Activated CD4-positive, alpha-beta T cell treated with anti-CD3 and anti-CD28 coated beads, Interleukin-2, amount 10 ng/mL, durations not matched to agents 24 days and 14 days (primary cell): ENCODE data around the gene PARD3. TPM values are rescaled to one million over a fixed set of nuclear protein-coding genes. Genes with fewer than 3 reads are reported as not detected.

Source experiments
- DNase-seq: peaks from one replicate; pipeline ENCODE4 v3.0.0; 2022
- H3K27ac Mint-ChIP-seq: one replicate; pipeline ENCODE4 v1.8.0; 2022; ENCODE audit warnings: mild to moderate bottlenecking, mixed read lengths
- H3K27me3 Mint-ChIP-seq: one replicate; pipeline ENCODE4 v1.8.0; 2022; ENCODE audit warnings: mixed read lengths
- H3K36me3 Mint-ChIP-seq: one replicate; pipeline ENCODE4 v1.8.0; 2022; ENCODE audit warnings: low read depth, mild to moderate bottlenecking, mixed read lengths
- H3K4me1 Mint-ChIP-seq: one replicate; pipeline ENCODE4 v1.8.0; 2021; ENCODE audit warnings: mixed read lengths
- H3K4me3 Mint-ChIP-seq: one replicate; pipeline ENCODE4 v1.8.0; 2022; ENCODE audit warnings: mild to moderate bottlenecking, moderate library complexity, mixed read lengths
- H3K9me3 Mint-ChIP-seq: one replicate; pipeline ENCODE4 v1.8.0; 2021; ENCODE audit warnings: mixed read lengths
- intact Hi-C: fragments of 100-400 bp; cut with micrococcal nuclease; formaldehyde crosslinking; loops from one replicate; pipeline ENCODE4 v1.15.1; 2023
- total RNA-seq: library from RNA; stranded (reverse); gene quantifications from 2 replicates; pipeline ENCODE4 v1.2.3, GENCODE V29; 2022

The PARD3 gene
- total RNA-seq, 1 donor from 2014 or later, result 2.9 TPM

GRCh38 chr10:34775044-34775637, 40.0 kb downstream of the PARD3 start:
- Mint-ChIP-seq H3K9me3 (no peaks in the 10 kb centered on the region), H3K4me3 (no peak overlapping the region), H3K4me1 (no peaks in the 10 kb centered on the region), H3K36me3 (no peaks in the 10 kb centered on the region), H3K27ac (no peak overlapping the region), H3K27me3 (peaks cover 8% of the 10 kb centered on the region)
- DNase-seq, result no peak
- intact Hi-C loops, result no loop called here

DNA sequence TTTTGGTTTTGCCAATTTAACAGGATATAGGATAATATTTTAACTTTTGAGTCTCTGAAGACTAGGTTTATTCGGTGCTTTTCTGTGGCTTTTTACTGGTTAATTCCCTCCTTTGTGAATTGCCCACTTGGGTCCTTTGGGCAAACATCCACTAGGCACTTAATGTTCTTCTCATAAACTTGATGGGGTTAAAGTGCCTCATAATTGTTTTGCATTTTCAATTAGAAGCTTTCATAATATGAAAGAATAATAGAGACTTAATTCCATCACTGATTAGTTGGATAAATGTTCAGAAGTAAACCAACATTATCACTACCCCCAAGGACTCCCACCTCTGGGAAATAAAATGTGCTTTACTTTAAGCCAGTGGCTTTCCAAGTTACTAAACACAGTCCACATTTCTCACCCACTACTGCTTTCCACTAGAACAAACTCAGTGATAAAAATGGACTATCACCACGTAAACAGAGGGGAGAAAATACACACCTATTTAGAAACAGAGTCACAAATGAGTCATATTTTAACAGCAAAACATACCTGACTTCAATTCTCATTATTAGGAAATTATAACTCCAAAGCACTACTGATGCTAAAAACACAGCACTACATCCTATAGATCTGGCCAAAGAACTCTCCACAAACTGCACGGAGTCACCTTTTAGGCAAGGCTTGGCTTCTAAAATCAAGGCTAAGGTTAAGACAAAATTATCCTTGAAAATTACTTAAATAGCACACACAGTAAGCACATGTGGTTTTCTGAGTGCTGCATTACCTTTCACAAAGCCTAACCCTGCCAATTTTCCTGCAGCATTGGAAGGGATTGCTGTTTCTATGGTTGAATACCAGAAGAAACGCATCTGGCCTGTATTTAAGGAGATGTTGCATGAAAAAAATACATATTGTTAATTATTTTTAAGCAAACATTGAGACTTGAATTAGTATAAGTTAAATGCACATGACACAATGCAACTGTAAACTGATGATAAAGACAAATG, 41.2 kb downstream of the PARD3 start:
- Mint-ChIP-seq H3K4me1 (no peaks in the 10 kb centered on the region), H3K4me3 (no peak overlapping the region), H3K36me3 (no peaks in the 10 kb centered on the region), H3K9me3 (no peaks in the 10 kb centered on the region), H3K27ac (no peak overlapping the region), H3K27me3 (peaks cover 8% of the 10 kb centered on the region)
- intact Hi-C loops, result no loop called here
- no peak for DNase-seq

- Mint-ChIP-seq H3K27me3 (peaks cover 8% of the 10 kb centered on the region), H3K36me3 (no peaks in the 10 kb centered on the region), H3K27ac (no peak overlapping the region), H3K4me1 (no peaks in the 10 kb centered on the region), H3K4me3 (no peak overlapping the region), H3K9me3 (no peaks in the 10 kb centered on the region)
- intact Hi-C loops, result no loop called here
- DNase-seq, result no peak
These were observed 43.6 kb downstream of the PARD3 start for GRCh38 chr10:34771525-34771924.

DNA sequence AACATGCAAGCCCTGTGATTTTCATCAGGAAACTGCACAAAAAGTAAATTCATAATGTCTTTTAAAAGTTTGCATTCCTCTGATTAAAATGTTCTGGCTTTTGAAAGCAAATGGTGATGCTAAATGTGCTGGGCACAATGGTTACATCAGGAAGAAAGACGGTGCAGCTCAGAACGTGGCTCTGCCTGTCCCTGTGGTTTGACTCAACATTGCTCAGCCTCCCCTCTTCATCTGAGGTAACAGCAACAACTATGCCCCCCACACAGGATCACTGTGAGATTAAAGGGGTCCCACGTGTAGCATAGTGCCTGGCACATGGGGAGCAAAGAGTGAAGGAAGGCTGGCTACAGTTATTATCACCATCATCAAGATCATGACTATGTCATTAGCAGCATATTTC, 44.0 kb downstream of the PARD3 start:
- Mint-ChIP-seq H3K4me1 (no peaks in the 10 kb centered on the region), H3K4me3 (no peak overlapping the region), H3K27me3 (peaks cover 6% of the 10 kb centered on the region), H3K27ac (no peak overlapping the region), H3K36me3 (no peaks in the 10 kb centered on the region), H3K9me3 (no peaks in the 10 kb centered on the region)
- intact Hi-C loops, result no loop called here
- DNase-seq, result no peak

GRCh38 chr10:34769899-34770298, 45.2 kb downstream of the PARD3 start:
- H3K36me3 Mint-ChIP-seq, result no peaks in the 10 kb centered on the region
- no peak overlapping the region for H3K27ac Mint-ChIP-seq
- H3K4me1 Mint-ChIP-seq, result no peaks in the 10 kb centered on the region
- DNase-seq, result no peak
- H3K27me3 Mint-ChIP-seq, result peaks cover 4% of the 10 kb centered on the region
- H3K9me3 Mint-ChIP-seq, result no peaks in the 10 kb centered on the region
- no peak overlapping the region for H3K4me3 Mint-ChIP-seq
- intact Hi-C loops, result no loop called here

DNA sequence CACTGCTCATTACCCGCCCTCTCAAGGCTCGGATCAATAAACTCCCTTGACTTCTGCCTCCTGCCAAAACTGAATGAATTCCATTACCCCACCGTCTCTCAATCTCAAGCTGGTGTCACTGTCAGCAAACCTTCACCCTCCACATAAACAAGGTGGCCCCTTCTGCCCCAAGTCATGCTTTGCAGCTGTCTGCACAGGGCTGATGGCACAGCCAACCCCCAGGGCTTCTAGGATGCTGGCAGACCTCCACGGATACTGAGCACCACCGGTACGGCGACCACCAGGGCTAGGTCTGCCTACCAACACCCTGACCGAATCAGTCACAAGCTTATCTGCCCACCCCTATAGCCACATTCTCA, 46.1 kb downstream of the PARD3 start:
- no peak for DNase-seq
- Mint-ChIP-seq H3K27ac (no peak overlapping the region), H3K4me3 (no peak overlapping the region), H3K36me3 (no peaks in the 10 kb centered on the region), H3K27me3 (peaks cover 3% of the 10 kb centered on the region), H3K9me3 (no peaks in the 10 kb centered on the region), H3K4me1 (no peaks in the 10 kb centered on the region)
- intact Hi-C loops, result no loop called here

- Mint-ChIP-seq H3K36me3 (no peaks in the 10 kb centered on the region), H3K27ac (no peak overlapping the region), H3K4me3 (no peak overlapping the region), H3K4me1 (no peaks in the 10 kb centered on the region), H3K27me3 (peaks cover 3% of the 10 kb centered on the region), H3K9me3 (no peaks in the 10 kb centered on the region)
- DNase-seq, result no peak
- intact Hi-C loops, result no loop called here
These were observed 46.7 kb downstream of the PARD3 start for GRCh38 chr10:34768261-34768971.

DNA sequence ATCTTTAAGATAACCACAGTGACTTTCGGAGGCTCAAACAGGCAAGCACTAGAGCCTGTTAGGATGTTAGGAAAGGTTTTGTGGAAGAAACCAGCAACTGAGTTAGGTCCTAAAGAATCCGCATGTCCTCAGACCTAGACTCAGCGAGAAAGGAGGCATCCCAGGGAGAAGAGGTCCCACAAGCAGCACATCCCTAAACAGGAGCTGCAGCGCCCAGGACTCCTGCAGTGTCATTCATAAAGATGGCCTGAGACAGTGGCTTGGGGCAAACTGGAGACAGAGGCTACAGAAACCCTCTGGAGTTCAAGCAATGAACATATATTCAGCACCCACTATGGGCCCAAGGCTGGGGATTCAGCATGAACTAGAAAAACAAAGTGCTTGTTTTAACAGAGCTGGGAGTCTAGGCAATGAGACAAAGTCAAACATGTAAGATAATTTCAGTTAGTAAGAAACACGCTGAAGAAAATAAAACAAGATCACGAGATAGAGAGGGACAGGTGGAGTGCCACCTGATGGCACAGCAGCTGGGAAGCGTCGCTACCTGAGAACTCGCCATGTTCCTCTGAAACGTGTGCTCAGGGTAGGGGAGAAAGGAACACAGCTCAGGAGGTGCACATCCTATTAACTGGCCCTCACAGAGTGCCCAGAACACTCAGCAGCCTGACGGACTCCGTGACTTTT, 48.1 kb downstream of the PARD3 start:
- Mint-ChIP-seq H3K4me3 (no peak overlapping the region), H3K27ac (no peak overlapping the region), H3K4me1 (no peaks in the 10 kb centered on the region), H3K27me3 (peaks cover 5% of the 10 kb centered on the region), H3K9me3 (no peaks in the 10 kb centered on the region), H3K36me3 (no peaks in the 10 kb centered on the region)
- intact Hi-C loops, result no loop called here
- no peak for DNase-seq

- H3K4me3 Mint-ChIP-seq, result no peak overlapping the region
- DNase-seq, result no peak
- no peaks in the 10 kb centered on the region for H3K36me3 Mint-ChIP-seq
- H3K27ac Mint-ChIP-seq, result no peak overlapping the region
- H3K9me3 Mint-ChIP-seq, result no peaks in the 10 kb centered on the region
- no peaks in the 10 kb centered on the region for H3K4me1 Mint-ChIP-seq
- intact Hi-C loops, result no loop called here
- peaks cover 8% of the 10 kb centered on the region for H3K27me3 Mint-ChIP-seq
These were observed 48.9 kb downstream of the PARD3 start for GRCh38 chr10:34766266-34766600.

GRCh38 chr10:34764472-34764946, 50.6 kb downstream of the PARD3 start:
- intact Hi-C loops, result no loop called here
- Mint-ChIP-seq H3K4me3 (no peak overlapping the region), H3K27me3 (peaks cover 5% of the 10 kb centered on the region), H3K4me1 (no peaks in the 10 kb centered on the region), H3K9me3 (no peaks in the 10 kb centered on the region), H3K27ac (no peak overlapping the region), H3K36me3 (no peaks in the 10 kb centered on the region)
- no peak for DNase-seq

DNA sequence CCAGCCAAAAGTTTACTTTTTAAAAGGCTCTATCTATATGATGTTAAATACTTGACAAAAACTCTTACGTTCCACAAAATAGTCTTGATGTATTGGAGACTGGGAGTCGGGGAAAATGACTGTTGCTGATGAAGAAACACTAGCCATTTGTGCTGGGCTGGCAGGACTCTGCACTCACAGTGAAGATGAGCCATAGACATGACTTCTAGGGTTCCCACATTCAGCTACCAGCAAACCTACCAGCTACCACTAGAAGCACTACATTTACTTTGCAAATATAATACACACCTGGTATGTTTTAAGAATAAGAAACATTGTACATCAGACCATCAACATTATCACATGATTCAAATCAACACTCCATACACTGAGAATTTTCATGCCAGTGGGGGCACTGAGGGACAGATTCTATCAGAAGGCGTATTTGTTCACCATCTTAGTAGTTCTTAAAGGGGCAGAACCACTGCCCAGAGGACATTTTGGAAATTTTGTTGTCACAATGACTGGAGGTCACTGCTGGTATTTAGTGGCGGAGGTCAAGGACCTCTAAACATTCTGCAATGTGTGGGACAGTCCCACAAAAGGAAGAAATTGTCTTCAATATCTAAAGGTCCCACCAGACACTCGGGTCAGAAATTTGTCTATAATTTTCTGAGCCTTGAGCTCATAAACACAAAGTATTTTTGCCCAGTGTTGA, 52.3 kb downstream of the PARD3 start:
- DNase-seq, result no peak
- Mint-ChIP-seq H3K27me3 (peaks cover 5% of the 10 kb centered on the region), H3K9me3 (peaks cover 3% of the 10 kb centered on the region), H3K4me1 (peaks cover 4% of the 10 kb centered on the region), H3K4me3 (no peak overlapping the region), H3K36me3 (no peaks in the 10 kb centered on the region), H3K27ac (no peak overlapping the region)
- intact Hi-C loops, result no loop called here

DNA sequence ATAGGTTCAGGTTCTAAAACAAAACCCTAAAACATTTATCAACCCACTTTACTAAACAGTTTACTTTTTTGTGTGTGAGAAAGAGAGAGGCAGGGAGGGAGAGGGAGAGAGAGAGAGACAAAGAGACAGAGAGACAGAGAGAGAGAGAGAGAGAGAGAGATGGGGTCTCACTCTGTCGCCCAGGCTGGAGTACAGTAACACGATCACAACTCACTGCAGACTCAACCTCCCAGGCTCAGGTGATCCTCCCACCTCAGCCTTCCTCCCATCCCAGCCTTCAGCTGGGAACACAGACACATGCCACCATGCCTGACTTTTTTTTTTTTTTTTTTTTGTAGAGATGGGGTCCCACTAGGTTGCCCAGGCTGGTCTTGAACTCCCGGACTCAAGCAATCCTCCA, 52.9 kb downstream of the PARD3 start:
- Mint-ChIP-seq H3K4me3 (no peak overlapping the region), H3K27me3 (peaks cover 5% of the 10 kb centered on the region), H3K9me3 (peaks cover 3% of the 10 kb centered on the region), H3K27ac (no peak overlapping the region), H3K36me3 (no peaks in the 10 kb centered on the region), H3K4me1 (peaks cover 4% of the 10 kb centered on the region)
- intact Hi-C loops, result no loop called here
- DNase-seq, result no peak

DNA sequence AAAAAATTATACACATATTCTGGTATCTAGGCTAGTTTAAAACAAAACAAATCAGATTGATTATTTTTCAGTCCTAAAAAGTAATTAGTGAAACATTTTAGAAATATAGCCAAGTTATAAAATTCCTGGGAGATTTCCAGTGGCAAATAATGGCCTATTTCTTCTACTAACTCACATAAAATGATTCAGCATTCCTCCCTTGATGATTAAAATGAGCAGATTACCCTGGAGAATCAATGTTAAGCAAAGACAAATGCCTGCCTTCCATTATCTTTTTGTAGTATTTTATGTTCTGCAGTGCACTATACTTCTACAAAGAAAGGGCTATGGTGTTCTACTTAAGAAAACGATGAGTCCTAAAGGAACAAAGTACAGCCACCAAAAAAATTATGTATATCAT, 53.6 kb downstream of the PARD3 start:
- intact Hi-C loops, result no loop called here
- H3K27ac Mint-ChIP-seq, result no peak overlapping the region
- no peak overlapping the region for H3K4me3 Mint-ChIP-seq
- peaks cover 5% of the 10 kb centered on the region for H3K27me3 Mint-ChIP-seq
- DNase-seq, result no peak
- H3K9me3 Mint-ChIP-seq, result peaks cover 3% of the 10 kb centered on the region
- H3K4me1 Mint-ChIP-seq, result peaks cover 4% of the 10 kb centered on the region
- H3K36me3 Mint-ChIP-seq, result no peaks in the 10 kb centered on the region
